Medulla oblongata (tissue), 1 donor: Measurements from ENCODE around the gene TRPM2.
"Not testable (repeated sequence)": the region's sequence is repeated elsewhere in the genome, so short reads cannot be mapped to it uniquely, and the experiment has no call there.

ENCODE experiments used
- DNase-seq: peaks from one replicate; pipeline ENCODE4 v3.0.0-alpha.2; 2015; ENCODE audit errors: extremely low spot score

The TRPM2 gene

DNA sequence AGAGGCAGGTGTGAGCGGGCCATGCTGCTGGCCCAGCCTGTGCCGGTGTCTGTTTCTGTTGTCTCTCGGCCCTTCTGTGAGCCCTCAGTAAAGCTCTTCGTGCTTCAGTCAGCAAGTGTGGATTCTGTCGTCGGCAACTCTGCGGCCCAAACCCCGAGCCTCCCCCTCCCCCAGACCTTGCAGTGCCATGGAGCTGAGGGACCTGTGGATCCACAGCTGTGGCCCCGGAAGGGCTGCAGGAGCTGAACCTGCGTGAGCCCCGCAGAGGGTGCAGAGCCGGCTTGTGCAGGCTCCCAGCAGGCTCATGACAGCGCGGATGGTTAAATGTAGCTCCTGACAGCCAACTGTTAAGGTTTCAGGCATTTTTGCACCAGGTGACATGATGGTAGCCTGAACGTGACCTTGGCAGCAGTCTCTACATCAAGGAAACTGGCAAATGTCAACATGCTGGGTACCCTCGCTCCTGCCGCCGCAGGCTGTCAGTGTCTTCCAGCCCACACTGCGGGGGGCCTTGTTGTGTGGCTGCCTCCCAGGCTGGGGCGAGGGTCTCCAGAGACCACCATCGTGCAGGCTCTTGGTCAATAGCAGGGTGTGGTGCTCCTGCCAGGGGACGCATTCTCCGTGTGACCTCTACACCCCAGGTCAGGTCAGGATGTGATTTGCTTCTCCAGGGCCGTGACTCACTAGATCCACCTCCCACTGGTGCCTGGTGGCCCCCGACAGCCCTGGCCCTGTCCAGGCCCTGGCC is 108.8 kb downstream of the TRPM2 start:
- DNase-seq, result no peak

DNA sequence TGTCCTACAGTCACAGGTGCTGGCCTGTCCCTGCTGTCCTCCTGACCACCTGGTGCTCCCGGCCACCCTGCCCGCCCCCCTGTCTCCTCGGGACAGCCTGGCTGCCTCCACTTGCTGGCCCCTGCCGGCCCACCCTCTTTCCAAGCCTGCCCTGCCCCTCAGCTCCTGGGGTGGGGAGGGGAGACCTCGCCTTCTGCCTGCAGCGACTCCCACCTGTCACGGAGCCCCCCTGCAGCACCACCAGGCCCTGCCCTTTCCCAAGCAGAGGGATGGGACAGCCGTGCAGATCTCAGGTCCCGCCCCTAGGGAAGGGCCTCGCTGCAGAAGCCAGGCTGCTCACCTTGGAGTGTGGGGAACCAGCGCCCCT is 109.4 kb downstream of the TRPM2 start:
- DNase-seq, result no peak

DNA sequence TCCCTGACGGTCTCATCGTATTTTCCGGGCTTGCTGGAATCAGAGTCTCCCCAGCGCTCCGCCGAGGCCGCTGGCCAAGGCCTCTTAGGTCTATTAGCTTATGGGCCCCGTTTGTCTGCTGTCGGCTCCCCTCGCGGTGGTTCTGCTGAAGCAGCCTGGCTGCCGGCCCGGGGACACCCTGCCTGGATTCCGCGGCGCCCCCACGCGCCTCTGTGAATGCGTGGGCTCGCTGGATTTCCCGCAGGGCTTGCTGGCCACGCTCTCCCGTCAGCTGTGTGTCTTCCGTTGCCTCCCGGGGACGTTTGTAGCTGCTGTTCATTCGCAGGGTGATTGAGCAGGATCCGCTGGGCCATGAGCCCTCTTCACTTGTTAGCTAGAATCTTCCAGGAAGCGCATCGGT is 110.3 kb downstream of the TRPM2 start:
- DNase-seq, result no peak

DNA sequence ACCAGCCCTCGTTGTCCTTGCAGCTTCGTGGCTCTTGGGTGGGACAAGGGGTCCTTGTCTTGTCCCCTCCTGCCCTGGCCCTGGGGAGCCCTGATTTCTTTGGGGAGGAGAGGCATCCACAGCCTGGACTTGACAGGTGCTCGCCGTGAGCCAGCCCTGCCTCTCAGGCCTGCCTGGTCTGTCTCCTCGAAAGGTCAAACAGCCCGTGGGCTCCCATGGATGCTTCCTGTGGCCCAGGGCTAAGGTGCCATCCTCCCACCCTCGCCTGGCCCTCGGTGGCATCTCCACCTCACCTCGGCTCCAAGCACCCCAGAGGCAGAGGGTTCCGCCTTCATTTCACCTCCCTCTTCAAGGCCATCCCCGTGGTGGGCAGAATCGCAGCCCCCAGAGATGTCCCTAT is 110.9 kb downstream of the TRPM2 start:
- DNase-seq, result no peak

DNA sequence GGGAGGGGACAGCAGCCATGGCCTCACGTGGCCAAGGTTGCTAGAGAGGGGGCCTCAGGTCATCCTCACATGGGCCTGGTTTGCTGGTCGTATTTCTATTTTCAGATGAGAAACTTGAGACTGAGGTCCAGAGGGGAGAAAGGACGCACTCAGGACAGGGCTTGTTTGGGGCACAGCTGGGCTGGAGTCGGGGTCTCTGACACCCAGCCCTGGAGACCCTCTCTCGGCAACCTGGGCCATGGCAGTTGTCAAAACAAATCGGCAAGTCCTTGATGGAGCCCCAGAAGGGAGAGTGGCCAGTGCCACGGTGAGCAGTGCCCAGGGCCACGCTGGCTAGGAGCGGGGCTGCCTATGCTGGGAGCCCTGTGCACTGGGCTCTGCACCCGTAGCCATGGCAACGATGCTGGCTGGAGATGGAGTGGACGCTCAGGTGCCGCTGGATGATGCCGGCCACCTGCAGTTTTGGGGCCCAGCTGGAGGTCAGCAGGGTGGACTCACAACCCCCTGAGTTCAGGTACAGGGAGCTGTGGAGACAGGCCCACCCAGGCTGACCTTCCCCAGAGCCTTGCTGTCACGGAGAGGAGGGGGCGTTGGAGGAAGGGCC is 113.0 kb downstream of the TRPM2 start:
- DNase-seq, result no peak

DNA sequence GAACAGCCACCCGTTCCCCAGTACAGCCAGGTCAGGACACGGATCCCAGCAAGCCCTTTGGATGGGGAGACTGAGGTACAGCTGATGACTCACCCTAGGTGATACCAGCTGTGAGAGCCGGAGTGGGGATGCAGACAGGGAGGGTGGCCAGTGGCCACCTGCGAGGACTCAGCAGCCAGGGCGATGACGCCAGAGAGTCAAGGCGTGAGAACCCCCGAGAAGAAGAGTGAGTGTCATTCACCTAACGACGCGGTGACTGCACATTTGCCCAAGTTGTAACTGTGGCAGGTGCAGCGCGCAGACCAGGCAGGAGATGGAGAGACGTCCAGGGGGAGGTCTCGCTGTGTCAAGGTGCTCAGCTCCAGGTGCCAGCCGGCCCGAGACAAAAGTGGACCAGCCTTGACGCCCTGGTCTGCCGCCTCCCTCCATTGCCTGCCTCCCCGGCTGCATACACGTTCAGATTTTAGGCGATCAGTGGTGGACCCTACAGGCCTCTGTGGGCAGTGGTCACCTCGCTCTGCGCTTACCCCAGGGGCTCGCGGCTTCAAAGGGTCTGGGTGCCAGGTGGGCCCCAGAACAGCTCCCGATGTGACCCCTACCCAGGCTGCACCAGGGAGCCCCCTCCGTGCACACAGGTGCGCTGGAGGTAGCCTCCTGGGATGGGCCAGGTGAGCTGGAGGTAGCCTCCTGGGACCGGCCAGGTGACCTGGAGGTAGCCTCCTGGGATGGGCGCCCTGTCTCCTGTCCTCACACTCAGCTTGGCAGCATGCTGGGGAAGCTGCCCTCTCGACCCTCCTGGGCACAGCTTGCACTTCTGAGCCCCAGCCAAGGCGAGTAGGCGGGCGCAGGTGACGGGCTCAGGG is 113.8 kb downstream of the TRPM2 start:
- DNase-seq, result no peak

DNA sequence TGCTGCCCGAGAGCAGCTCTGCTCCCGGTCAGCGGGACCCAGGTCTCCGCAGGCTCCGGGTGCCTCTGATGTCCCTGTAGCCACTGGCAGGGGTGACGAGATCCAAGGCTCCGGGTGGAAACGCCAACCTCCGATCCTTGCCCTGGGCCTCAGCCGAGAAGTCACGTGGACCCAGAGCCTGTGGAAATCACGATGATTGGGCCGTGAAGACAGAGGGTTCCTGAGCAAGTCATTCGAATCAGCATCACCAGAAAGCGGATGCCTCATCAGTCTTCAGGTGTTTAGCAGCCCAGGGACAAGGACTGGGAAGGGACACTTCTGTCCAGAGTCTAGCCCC is 114.4 kb downstream of the TRPM2 start:
- no peak for DNase-seq

DNA sequence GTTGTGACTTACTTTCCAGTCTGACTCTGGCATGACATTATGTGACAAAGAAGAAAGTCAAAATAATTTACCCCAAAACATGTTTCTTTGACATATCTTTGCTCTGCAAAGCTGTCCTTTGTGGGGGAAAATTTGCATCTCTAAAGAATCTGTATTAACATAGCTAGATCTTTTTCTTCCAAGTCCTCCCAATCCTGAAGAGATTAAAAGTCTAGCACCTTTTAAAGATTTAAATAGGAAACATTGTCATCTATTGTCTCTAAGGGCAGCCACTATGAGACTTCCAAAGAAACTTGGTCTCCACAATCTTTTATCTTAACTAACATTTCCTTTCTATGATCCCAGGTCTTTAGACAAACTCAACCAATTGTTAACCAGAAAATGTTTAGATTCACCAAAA is 117.9 kb downstream of the TRPM2 start:
- no peak for DNase-seq

DNA sequence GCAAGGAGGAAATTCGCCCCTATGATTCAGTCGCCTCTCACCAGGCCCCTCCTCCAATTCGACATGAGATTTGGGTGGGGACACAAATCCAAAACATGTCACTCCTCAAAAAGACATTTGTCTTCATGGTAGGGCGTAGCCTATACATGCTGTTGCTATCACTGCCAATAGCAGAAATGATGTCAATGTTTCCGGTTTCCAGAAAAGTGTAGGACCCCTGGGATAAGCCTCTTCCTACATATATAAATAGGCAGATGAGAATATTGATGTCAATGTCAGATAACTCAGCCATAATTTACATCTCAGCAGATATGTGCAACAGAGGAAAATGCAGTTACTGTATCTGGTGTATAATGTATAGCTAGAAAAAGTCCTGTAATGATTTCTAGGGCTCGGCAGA is 118.6 kb downstream of the TRPM2 start:
- no peak for DNase-seq

DNA sequence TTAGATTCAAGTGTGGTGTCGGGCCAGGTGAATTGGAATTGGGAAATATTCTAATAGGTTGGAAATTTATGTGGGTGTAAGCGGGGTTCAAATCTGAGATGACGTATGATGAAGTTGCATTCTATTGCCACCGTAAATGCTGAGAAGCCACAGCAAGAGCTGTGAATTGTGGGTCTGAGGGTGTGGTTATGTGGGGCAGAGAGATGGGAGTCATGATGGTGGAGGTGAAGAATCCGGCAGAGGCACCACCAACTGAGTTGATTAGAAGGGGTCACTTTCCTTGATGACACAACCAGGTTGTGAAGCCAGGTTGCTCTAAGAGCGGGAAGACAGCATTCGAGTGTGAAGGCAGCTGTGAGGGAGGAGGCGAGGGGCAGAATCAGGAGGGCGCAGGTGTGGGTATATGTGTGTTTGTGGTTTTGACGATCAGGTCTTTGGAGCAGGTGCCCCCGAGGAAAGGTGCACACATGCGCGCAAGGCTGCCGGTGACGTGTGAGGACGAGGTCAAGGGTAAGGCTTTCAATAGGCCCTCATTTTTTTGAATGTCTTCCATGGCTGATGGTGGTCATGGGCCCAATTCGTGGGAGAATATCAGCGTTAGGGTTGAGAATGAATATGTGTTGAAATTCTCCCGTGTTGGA is 120.6 kb downstream of the TRPM2 start:
- no peak for DNase-seq

DNA sequence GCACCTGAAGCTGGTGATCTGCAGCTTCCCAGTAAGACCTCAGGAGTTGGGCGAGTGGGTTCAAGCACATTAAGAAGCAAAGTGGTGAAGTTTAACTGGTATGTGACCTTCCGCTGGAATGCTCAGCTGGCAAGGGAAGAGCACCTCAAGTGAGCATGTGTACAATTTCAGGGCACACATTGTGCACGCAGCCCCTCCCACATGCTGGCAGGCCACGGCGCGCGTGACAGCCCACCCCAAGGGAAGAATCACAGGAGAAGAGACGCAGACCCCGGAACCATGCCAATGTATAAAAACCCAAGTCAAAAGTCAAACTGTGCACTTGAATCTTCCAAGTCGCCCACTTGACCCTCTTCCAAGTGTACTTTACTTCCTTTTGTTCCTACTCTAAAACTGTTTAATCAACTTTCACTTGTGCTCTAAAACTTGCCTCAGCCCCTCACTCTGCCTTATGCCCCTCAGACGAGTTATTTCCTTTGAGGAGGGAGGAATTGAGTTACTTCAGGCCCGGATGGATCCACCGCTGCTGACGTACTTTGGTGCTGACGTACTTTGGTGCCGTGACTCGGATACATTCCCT is 121.9 kb downstream of the TRPM2 start:
- no peak for DNase-seq

DNA sequence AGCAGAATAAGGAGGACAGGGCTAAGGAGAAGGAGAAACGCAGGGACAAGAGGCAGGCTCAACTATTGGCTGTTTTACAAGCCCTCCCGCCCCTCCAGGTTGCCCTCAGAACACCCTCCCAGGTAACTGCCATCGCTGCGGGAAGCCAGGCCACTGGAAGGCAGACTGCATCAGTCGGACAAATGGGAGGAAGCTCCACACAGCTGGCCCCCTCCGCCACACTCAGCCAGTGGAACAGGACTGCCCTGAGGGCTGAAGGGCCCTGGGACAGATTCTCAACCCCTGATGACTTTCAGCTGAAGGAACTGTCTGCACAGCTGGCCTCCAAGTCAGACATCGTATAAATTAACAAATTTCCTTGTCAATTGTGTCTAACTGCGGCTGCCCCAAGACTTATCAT is 123.7 kb downstream of the TRPM2 start:
- no peak for DNase-seq

DNA sequence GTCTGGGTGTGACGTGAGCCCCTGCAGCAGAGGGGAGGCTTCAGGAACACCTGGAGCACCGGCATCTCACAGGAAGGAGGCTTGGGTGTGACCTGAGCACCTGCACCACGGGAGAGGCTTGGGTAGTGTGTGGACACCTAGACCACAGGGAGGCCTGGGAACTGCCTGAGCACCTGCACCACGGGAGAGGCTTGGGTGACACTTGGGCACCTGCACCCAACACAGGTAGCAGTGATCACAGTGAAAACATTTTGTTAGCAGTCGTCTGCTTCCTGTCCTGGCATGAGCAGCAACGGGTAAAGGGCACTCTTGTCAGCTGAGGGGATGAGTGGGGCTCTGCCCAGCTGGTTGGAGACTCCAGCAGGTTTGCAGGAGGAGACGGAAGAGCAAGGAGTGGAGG is 124.3 kb downstream of the TRPM2 start:
- no peak for DNase-seq

DNA sequence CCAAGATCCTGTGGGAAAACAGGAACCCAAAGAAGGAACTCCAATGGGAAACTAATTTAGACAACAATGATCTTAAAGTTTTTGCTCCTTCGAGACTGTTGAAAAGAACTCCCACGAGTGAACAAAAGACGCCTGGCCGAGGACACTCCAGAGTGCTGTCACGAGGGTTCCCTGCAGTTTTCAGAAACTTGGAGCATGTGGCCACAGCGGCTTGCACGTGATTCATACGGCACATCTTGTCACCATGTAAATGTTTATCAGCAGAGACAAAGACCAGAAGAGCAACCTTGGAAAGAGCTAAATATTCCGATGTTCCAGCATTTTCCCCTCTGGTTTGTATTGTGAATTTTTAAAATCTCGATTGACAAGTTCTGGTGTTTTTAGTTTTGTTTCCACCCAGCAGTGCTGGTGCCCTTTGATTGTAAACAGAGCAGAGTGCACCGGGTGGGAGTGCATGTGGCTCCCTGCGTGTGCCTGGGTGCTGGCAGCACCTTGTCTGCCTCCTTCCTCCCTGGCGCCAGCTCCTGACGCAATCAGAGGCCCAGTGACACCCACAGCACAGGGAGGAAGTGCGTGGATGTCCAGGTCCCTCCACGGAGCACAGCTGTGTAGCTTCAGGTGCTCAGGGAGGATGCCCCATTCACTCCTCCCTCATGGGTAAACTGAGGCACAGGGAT is 124.8 kb downstream of the TRPM2 start:
- no peak for DNase-seq

DNA sequence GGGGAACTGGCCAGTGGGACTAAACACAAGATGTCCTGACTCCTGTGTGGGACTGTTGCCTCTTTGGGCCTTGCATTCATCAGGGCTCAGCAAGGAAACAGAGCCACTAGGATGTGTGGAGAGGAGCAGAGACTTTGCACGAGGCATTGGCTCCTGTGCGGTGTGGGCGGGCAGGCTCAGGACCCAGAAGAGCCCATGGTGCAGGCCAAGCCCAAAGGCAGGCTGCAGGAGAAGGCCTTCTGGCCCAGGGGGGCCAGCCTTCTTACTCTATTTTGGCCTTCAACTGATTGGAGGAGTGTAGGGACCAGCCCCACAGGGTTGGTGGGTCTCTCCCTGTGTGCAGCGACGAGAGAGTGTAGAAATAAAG is 125.4 kb downstream of the TRPM2 start:
- DNase-seq, result no peak

DNA sequence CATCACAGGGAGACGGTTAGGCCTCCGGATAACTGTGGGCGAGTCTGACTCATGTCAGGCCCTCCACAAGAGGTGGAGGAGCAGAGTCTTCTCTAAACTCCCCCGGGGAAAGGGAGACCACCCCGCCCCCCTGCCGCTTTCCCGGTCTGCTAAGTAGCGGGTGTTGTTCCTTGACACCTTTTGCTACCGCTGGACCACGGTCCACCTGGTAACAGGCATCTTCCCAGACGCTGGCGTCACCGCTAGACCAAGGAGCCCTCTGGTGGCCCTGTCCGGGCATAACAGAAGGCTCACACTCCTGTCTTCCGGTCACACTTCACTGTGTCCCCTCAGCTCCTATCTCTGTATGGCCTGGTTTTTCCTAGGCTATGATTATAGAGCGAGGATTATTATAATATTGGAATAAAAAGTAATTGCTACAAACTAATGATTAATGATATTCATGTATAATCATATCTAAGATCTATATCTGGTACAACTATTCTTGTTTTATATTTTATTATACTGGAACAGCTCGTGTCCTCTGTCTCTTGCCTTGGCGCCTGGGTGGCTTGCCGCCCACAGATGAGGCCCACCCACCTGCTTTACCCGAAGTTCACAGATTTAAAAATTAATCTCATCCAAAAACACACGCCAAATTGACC is 126.3 kb downstream of the TRPM2 start:
- DNase-seq, result not testable (repeated sequence)

DNA sequence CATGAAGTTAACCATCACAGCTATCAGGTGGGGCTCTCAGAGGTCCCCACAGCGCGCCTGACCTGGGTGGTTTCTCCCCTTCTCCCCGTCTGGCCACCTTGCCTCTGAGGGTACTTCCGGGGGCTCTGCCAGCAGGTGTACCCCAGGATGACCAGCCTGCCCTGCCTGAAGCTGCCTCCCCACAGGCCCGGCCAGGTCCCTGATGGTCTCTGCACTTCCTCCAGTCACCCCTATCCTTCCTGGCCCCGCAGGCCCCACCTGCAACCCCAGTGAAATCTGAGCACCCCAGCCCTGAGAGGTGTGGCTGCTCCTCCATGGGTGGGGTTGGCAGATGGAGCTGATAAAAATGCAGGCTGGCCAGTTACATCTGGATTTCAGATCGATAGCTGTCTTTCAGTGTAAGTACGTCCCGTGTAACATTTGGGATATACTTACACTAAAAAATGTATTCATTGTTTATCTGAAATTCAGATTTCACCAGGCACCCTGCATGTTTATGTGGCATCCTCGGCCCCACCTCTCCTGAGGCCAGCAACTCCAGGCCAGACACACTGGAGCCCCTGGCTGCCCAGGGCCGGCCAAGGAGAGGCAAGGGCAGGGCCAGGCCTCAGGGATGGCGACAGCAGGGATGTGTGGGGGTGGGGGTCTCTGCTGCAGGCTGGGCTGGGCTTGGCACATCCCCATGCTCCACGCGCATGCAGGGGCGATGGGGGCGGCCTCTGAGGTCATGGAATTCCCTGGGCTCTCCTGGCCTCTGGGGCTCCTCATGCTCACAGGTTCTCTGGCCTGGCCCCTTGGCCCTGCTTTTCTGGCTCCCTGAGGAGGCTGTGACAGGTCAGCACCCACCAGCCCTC is 127.0 kb downstream of the TRPM2 start:
- no peak for DNase-seq

DNA sequence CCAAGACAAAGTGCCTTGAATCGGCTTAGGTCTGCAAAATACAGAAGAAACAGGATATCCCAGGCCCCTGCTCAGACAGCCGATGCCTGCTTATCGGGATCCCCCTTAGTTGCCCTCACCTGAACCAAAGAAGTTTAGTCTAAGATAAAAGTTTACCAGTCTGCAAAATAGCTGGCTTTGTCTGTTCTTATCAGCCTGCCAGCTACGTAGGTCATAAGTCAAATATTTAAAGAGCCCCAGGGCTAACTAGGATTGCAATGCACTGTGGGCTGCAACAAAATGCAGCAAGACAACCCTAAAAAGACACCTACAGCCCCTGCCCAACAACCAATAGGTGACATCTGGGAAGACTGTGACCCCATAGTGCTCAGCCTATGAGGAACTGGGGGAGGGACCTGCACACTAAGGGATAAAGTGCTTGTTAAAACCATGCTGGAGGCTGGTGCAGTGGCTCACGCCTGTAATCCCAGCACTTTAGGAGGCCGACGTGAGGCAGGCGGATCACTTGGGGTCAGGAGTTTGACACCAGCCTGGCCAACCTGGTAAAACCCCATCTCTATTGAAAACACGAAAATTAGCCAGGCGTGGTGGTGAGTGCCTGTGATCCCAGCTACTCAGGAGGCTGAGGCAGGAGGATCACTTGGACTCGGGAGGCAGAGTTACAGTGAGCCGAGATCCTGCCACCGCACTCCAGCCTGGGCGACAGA is 129.3 kb downstream of the TRPM2 start:
- no peak for DNase-seq
